SU-DHL-6 (cell line): ENCODE data around the gene CCL25.
"Not testable (repeated sequence)": the region's sequence is repeated elsewhere in the genome, so short reads cannot be mapped to it uniquely, and the experiment has no call there.

Experiments
- H2AFZ ChIP-seq: fragments of 200-600 bp; sonication (generic); 2 replicates; pipeline ENCODE4 v1.6.1; 2014; ENCODE audit warnings: low read depth, mild to moderate bottlenecking, moderate library complexity, mixed read lengths, antibody characterized with exemption, low read length; ENCODE audit not compliant: severe bottlenecking
- H3F3A ChIP-seq: fragments of 200-600 bp; shearing (Covaris generic); 2 replicates; pipeline ENCODE4 v1.6.0; 2016; ENCODE audit warnings: antibody characterized with exemption, mild to moderate bottlenecking; ENCODE audit not compliant: insufficient read depth
- H3K27ac ChIP-seq: fragments of 200-600 bp; sonication (generic); 2 replicates; pipeline ENCODE4 v1.5.1; 2016; ENCODE audit warnings: low read depth, mild to moderate bottlenecking, low read length, moderate library complexity, mixed read lengths
- H3K27me3 ChIP-seq: fragments of 200-600 bp; sonication (generic), shearing (Covaris generic); 2 replicates; pipeline ENCODE4 v1.6.0; 2014; ENCODE audit warnings: mild to moderate bottlenecking, low read length
- H3K36me3 ChIP-seq: fragments of 200-600 bp; sonication (generic); 2 replicates; pipeline ENCODE4 v1.6.1; 2014; ENCODE audit warnings: mild to moderate bottlenecking, low read length, mixed read lengths
- H3K4me2 ChIP-seq: fragments of 300-600, 200-600 bp; shearing (Covaris generic), sonication (generic); 2 replicates; pipeline ENCODE4 v1.6.0; 2014; ENCODE audit warnings: low read length, low read depth, mild to moderate bottlenecking; ENCODE audit not compliant: poor library complexity, severe bottlenecking
- H3K4me3 ChIP-seq: fragments of 200-600 bp; sonication (generic); 2 replicates; pipeline ENCODE4 v1.5.1; 2014; ENCODE audit warnings: antibody characterized with exemption, low read length, mild to moderate bottlenecking, mixed read lengths; ENCODE audit not compliant: insufficient read depth, poor library complexity, severe bottlenecking
- H3K79me2 ChIP-seq: fragments of 200-600 bp; sonication (generic); 2 replicates; pipeline ENCODE4 v1.6.1; 2014; ENCODE audit warnings: mild to moderate bottlenecking, low read length, moderate library complexity; ENCODE audit not compliant: insufficient read depth
- H3K9ac ChIP-seq: fragments of 200-600 bp; sonication (generic); 2 replicates; pipeline ENCODE4 v1.7.0; 2014; ENCODE audit warnings: mild to moderate bottlenecking, low read length
- H3K9me2 ChIP-seq: fragments of 200-600 bp; sonication (generic); replicated peaks from 2 replicates; pipeline ENCODE4 v1.6.1; 2014; ENCODE audit warnings: low read length; ENCODE audit not compliant: insufficient read depth
- H3K9me3 ChIP-seq: fragments of 200-600 bp; sonication (generic); 2 replicates; pipeline ENCODE4 v1.6.1; 2014; ENCODE audit warnings: low read length, mixed read lengths; ENCODE audit not compliant: insufficient read depth
- H4K20me1 ChIP-seq: fragments of 200-600 bp; sonication (generic); 2 replicates; pipeline ENCODE4 v1.6.1; 2014; ENCODE audit warnings: low read depth, mild to moderate bottlenecking, antibody characterized with exemption, low read length, moderate library complexity, mixed read lengths
- CTCF ChIP-seq: fragments of 200-600 bp; sonication (generic); IDR thresholded peaks from one replicate; pipeline ENCODE4 v1.5.1; 2017; ENCODE audit warnings: antibody characterized with exemption, mild to moderate bottlenecking, low read length, moderate library complexity; ENCODE audit not compliant: insufficient read depth, poor library complexity, severe bottlenecking
- EZH2phosphoT487 ChIP-seq: fragments of 200-600 bp; sonication (generic), shearing (Covaris generic); conservative IDR thresholded peaks from 2 replicates; pipeline ENCODE4 v1.6.1; 2018; ENCODE audit warnings: mild to moderate bottlenecking, antibody characterized with exemption, low read length, moderate library complexity, mixed read lengths

The CCL25 gene

GRCh38 chr19:8101311-8101710 is 48.8 kb downstream of the CCL25 start:
- Histone ChIP-seq H3K79me2 (no peaks in the 10 kb centered on the region), H2AFZ (no peak overlapping the region), H3K9ac (no peak overlapping the region), H3K4me2 (no peak overlapping the region), H3K27ac (no peak overlapping the region), H4K20me1 (no peaks in the 10 kb centered on the region), H3F3A (no peaks in the 10 kb centered on the region), H3K27me3 (no peaks in the 10 kb centered on the region), H3K9me2 (no peaks in the 10 kb centered on the region), H3K9me3 (no peaks in the 10 kb centered on the region), H3K4me3 (no peak overlapping the region), H3K36me3 (no peaks in the 10 kb centered on the region)
- TF ChIP-seq EZH2phosphoT487 (no peak), CTCF (no peak)

- not testable (repeated sequence) for H3K9me3 ChIP-seq, H3K27me3 ChIP-seq, H3K4me2 ChIP-seq, H3F3A ChIP-seq, H3K4me3 ChIP-seq, H3K36me3 ChIP-seq, H3K9me2 ChIP-seq, H3K9ac ChIP-seq, H2AFZ ChIP-seq, H3K79me2 ChIP-seq, H3K27ac ChIP-seq, H4K20me1 ChIP-seq
These were observed 49.4 kb downstream of the CCL25 start for GRCh38 chr19:8101910-8102309.

- Histone ChIP-seq H3K9me3 (no peaks in the 10 kb centered on the region), H3K9me2 (no peaks in the 10 kb centered on the region), H3K27ac (no peak overlapping the region), H4K20me1 (no peaks in the 10 kb centered on the region), H3K36me3 (no peaks in the 10 kb centered on the region), H3K79me2 (no peaks in the 10 kb centered on the region), H3K9ac (no peak overlapping the region), H2AFZ (no peak overlapping the region), H3K4me3 (no peak overlapping the region), H3K27me3 (no peaks in the 10 kb centered on the region), H3F3A (no peaks in the 10 kb centered on the region), H3K4me2 (no peak overlapping the region)
- TF ChIP-seq EZH2phosphoT487 (no peak), CTCF (no peak)
These were observed 52.9 kb downstream of the CCL25 start for GRCh38 chr19:8105471-8105870.

- Histone ChIP-seq H2AFZ (no peak overlapping the region), H4K20me1 (no peaks in the 10 kb centered on the region), H3K9me2 (no peaks in the 10 kb centered on the region), H3K27me3 (no peaks in the 10 kb centered on the region), H3K27ac (no peak overlapping the region), H3K79me2 (no peaks in the 10 kb centered on the region), H3K4me3 (no peak overlapping the region), H3K9me3 (no peaks in the 10 kb centered on the region), H3F3A (no peaks in the 10 kb centered on the region), H3K36me3 (no peaks in the 10 kb centered on the region), H3K4me2 (no peak overlapping the region), H3K9ac (no peak overlapping the region)
- TF ChIP-seq EZH2phosphoT487 (no peak), CTCF (no peak)
These were observed 54.8 kb downstream of the CCL25 start for GRCh38 chr19:8107301-8107903.
